K562 (cell line): Measurements from ENCODE around the gene XBP1. TPM values are rescaled to one million over a fixed set of nuclear protein-coding genes. Genes with fewer than 3 reads are reported as not detected.

Source experiments
- BCL6 ChIP-seq: fragments of 250-450 bp; sonication (Bioruptor Pico); IDR thresholded peaks from 2 replicates; pipeline ENCODE4 v1.4.0; 2020
- BRD9 ChIP-seq: fragments of 450-650 bp; IDR thresholded peaks from 2 replicates; pipeline ENCODE4 v1.6.1; 2018; ENCODE audit warnings: low read depth; ENCODE audit not compliant: partially characterized antibody
- CHAMP1 ChIP-seq: fragments of 450-650 bp; IDR thresholded peaks from 2 replicates; pipeline ENCODE4 v1.6.1; 2016; ENCODE audit warnings: mild to moderate bottlenecking
- CREM ChIP-seq: IDR thresholded peaks from 2 replicates; pipeline ENCODE4 v1.6.1; 2014; ENCODE audit warnings: antibody characterized with exemption, low read depth
- E2F1 ChIP-seq: sonication (generic); formaldehyde crosslinking; IDR thresholded peaks from 2 replicates; pipeline ENCODE4 v1.8.1; 2023; ENCODE audit warnings: mild to moderate bottlenecking, missing genetic modification reagents, moderate library complexity
- GTF2F1 ChIP-seq: IDR thresholded peaks from 2 replicates; pipeline ENCODE4 v1.6.1; 2011; ENCODE audit warnings: low read depth, low read length, improper control_type of control experiment
- HDAC1 ChIP-seq, 2 experiments: fragments of 450-650 bp; IDR thresholded peaks; 2 replicates each; pipeline ENCODE4 v1.6.1; 2016 to 2017; ENCODE audit warnings: inconsistent platforms in 1 of 2, mild to moderate bottlenecking in 1 of 2, moderate library complexity in 1 of 2
- KAT2B ChIP-seq: IDR thresholded peaks from one replicate; pipeline ENCODE4 v1.6.1; 2012; ENCODE audit warnings: low read depth, mild to moderate bottlenecking, control low read depth, inconsistent platforms, low read length, moderate library complexity
- KLF16 ChIP-seq: IDR thresholded peaks from 2 replicates; pipeline ENCODE4 v1.6.1; 2016; ENCODE audit warnings: antibody characterized with exemption
- MED1 ChIP-seq: sonication (generic); formaldehyde crosslinking; IDR thresholded peaks from 2 replicates; pipeline ENCODE4 v1.8.1; 2023; ENCODE audit warnings: missing genetic modification reagents, borderline replicate concordance
- MTF1 ChIP-seq: fragments of 250-450 bp; sonication (Bioruptor Pico); IDR thresholded peaks from 2 replicates; pipeline ENCODE4 v1.9.0; 2021; ENCODE audit warnings: moderate library complexity, mild to moderate bottlenecking, inconsistent platforms, borderline replicate concordance
- NFYB ChIP-seq: IDR thresholded peaks from 2 replicates; pipeline ENCODE4 v1.6.1; 2011; ENCODE audit warnings: mild to moderate bottlenecking, moderate library complexity; ENCODE audit not compliant: insufficient read length; ENCODE audit errors: extremely low read depth
- POU5F1 ChIP-seq: fragments of 150-350 bp; IDR thresholded peaks from 2 replicates; pipeline ENCODE4 v1.6.1; 2014; ENCODE audit warnings: borderline replicate concordance, low read length, low read depth, mild to moderate bottlenecking; ENCODE audit not compliant: partially characterized antibody
- SOX6 ChIP-seq: fragments of 450-650 bp; IDR thresholded peaks from 2 replicates; pipeline ENCODE4 v1.6.1; 2014; ENCODE audit warnings: mild to moderate bottlenecking
- TSC22D4 ChIP-seq: fragments of 450-650 bp; IDR thresholded peaks from 2 replicates; pipeline ENCODE4 v1.6.1; 2016; ENCODE audit warnings: missing genetic modification characterization, missing biosample characterization, control low read depth
- ZBTB17 ChIP-seq: fragments of 450-650 bp; formaldehyde crosslinking; IDR thresholded peaks from 2 replicates; pipeline ENCODE4 v1.4.0; 2020; ENCODE audit warnings: mild to moderate bottlenecking
- ZNF121 ChIP-seq: sonication (generic); formaldehyde crosslinking; conservative IDR thresholded peaks from 2 replicates; pipeline ENCODE4 v1.8.0; 2022; ENCODE audit warnings: missing genetic modification reagents
- ZNF174 ChIP-seq: fragments of 250-450 bp; sonication (Bioruptor Pico); IDR thresholded peaks from 2 replicates; pipeline ENCODE4 v1.4.0; 2020; ENCODE audit warnings: mild to moderate bottlenecking
- ZNF584 ChIP-seq: fragments of 200-800 bp; sonication (Bioruptor generic); IDR thresholded peaks from 2 replicates; pipeline ENCODE4 v1.6.1; 2016; ENCODE audit warnings: low read depth, mild to moderate bottlenecking, missing genetic modification characterization, missing compliant biosample characterization
- ZNF696 ChIP-seq: fragments of 250-450 bp; sonication (Bioruptor Pico); conservative IDR thresholded peaks from 2 replicates; pipeline ENCODE4 v1.4.0; 2020; ENCODE audit warnings: mild to moderate bottlenecking, moderate library complexity
- ZNF76 ChIP-seq: fragments of 250-450 bp; sonication (Bioruptor Pico); IDR thresholded peaks from 2 replicates; pipeline ENCODE4 v1.4.0; 2020; ENCODE audit warnings: mild to moderate bottlenecking, moderate library complexity, borderline replicate concordance
- ZNF77 ChIP-seq: fragments of 250-450 bp; sonication (Bioruptor Pico); IDR thresholded peaks from 2 replicates; pipeline ENCODE4 v1.5.0; 2020
- polyA plus RNA-seq, 8 experiments: library from polyadenylated mRNA; depleted of rRNA in 4 of 8; stranded (reverse) in 5 of 8; unstranded in 3 of 8; fragments of >200 nt; fragmentation: Nextera tagmentation in 2 of 8; fragmentation: Illumina TruSeq in 1 of 8; extraction: Ambion mirVana in 2 of 8; extraction: Trizol in 1 of 8; gene quantifications; 2 replicates each; pipeline versions ENCODE4 v1.2.1 to v1.2.3, GENCODE V29; 2011 to 2014; ENCODE audit warnings: inconsistent platforms in 1 of 8, missing spikeins in 1 of 8
- total RNA-seq, 7 experiments: library from RNA; depleted of rRNA in 6 of 7; stranded (reverse); fragments of >200 nt in 6 of 7; fragmentation: Illumina TruSeq in 2 of 7; extraction: Trizol in 2 of 7; gene quantifications; 2 replicates each; pipeline versions ENCODE4 v1.2.1 to v1.2.3, GENCODE V29; 2011 to 2021; ENCODE audit warnings: low replicate concordance in 1 of 7
- TF ChIP-seq, protein P1 (sequence below): fragments of 450-650 bp; IDR thresholded peaks from 2 replicates; pipeline ENCODE4 v1.6.1; 2017; ENCODE audit warnings: antibody characterized with exemption, mild to moderate bottlenecking

Gene XBP1
- total and polyA plus RNA-seq, 9 of the 15 experiments (the other 6 are each of a cell fraction or from before 2014, with no cell fraction given): 25.0 to 218 (median 94.6) TPM

DNA sequence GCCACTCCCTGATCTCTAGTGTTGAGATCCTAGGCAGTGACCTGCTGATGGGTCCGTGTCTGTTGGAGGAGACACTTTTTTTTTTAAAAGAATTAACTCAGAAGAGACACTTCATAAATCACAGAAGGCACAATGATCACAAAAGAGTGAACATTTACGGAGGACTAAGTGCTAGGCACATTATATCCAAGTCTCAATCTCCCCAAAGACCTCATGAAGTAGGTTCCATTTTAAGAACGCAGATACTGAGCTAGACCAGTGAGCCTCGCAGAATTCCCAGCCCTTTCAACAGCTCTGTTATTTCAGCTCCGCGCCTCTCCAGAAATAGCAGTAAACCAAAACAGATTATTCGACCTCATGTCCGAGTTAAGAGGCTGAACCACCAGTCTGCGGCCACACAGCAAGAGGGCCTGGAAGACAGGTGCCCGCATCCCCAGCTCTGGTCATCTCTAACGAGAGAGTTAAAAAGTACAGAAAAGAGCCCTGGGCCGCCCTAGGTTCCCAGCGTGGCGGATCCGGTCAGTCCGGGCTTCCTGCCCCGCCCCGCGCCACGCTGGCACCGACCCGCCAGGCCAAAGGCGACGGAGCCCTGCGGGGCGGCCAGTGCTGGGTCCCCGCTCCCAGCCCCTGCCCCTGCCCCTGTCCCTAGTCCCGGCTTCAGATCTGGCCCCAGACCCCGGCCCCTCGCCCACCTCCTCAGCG, 612 bp downstream of the XBP1 start (continued):
- TF ChIP-seq, protein P1, sequence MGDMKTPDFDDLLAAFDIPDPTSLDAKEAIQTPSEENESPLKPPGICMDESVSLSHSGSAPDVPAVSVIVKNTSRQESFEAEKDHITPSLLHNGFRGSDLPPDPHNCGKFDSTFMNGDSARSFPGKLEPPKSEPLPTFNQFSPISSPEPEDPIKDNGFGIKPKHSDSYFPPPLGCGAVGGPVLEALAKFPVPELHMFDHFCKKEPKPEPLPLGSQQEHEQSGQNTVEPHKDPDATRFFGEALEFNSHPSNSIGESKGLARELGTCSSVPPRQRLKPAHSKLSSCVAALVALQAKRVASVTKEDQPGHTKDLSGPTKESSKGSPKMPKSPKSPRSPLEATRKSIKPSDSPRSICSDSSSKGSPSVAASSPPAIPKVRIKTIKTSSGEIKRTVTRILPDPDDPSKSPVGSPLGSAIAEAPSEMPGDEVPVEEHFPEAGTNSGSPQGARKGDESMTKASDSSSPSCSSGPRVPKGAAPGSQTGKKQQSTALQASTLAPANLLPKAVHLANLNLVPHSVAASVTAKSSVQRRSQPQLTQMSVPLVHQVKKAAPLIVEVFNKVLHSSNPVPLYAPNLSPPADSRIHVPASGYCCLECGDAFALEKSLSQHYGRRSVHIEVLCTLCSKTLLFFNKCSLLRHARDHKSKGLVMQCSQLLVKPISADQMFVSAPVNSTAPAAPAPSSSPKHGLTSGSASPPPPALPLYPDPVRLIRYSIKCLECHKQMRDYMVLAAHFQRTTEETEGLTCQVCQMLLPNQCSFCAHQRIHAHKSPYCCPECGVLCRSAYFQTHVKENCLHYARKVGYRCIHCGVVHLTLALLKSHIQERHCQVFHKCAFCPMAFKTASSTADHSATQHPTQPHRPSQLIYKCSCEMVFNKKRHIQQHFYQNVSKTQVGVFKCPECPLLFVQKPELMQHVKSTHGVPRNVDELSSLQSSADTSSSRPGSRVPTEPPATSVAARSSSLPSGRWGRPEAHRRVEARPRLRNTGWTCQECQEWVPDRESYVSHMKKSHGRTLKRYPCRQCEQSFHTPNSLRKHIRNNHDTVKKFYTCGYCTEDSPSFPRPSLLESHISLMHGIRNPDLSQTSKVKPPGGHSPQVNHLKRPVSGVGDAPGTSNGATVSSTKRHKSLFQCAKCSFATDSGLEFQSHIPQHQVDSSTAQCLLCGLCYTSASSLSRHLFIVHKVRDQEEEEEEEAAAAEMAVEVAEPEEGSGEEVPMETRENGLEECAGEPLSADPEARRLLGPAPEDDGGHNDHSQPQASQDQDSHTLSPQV: no peak; the same call in 1 of the 2 replicates
- TF ChIP-seq NFYB (no peak), KAT2B (no peak), POU5F1 (no peak), E2F1 (CRISPR knock-in tag) (no peak), KLF16 (no peak), HDAC1 (IDR thresholded peaks at IDR 0.05) (peak in 1 of 2 experiments; percentile 52; a peak in 1 of 4 replicates), ZBTB17 (no peak), TSC22D4 (tag) (no peak), SOX6 (no peak), ZNF76 (no peak), CREM (no peak), ZNF696 (CRISPR knock-in tag) (no peak), ZNF77 (CRISPR knock-in tag) (no peak), BCL6 (no peak), BRD9 (peak; percentile 4), ZNF584 (CRISPR knock-in tag) (0 out of 2 replicates have a peak, but pooled peaks have one; percentile 10), MTF1 (CRISPR knock-in tag) (no peak), CHAMP1 (no peak), ZNF121 (CRISPR knock-in tag) (no peak), MED1 (CRISPR knock-in tag) (no peak), ZNF174 (CRISPR knock-in tag) (no peak), GTF2F1 (no peak)
